Measurements from ENCODE around the gene SHF.
A peak's percentile ranks its signal among the peaks of the same experiment; 100 is the strongest.

Gene SHF

GRCh38 chr15:45162771-45163507 is 24.8 kb downstream of the SHF start:
- Histone ChIP-seq H3K36me3 (ENCODE audit: control insufficient read depth in 1 of 2, insufficient read depth in 2 of 2, low read length in 2 of 2) (no peaks in the 10 kb centered on the region), H2BK5ac (ENCODE audit: low read depth, low read length, poor library complexity) (no peak overlapping the region), H4K12ac (ENCODE audit: low read depth, low read length) (no peak overlapping the region), H3K9ac (ENCODE audit: low read length) (no peak overlapping the region), H3K27ac (ENCODE audit: low read depth, low read length) (no peak overlapping the region), H2AFZ (ENCODE audit: insufficient read depth, low read length, poor library complexity) (no peak overlapping the region), H3K18ac (ENCODE audit: low read length) (no peak overlapping the region), H3K14ac (ENCODE audit: low read length) (no peak overlapping the region), H3K23ac (ENCODE audit: low read length) (no peak overlapping the region), H2BK12ac (ENCODE audit: low read length) (no peak overlapping the region), H3K4me2 (ENCODE audit: low read length) (peak overlapping the region; percentile 10), H3K27me3 (ENCODE audit: insufficient read depth, low read length) (no peaks in the 10 kb centered on the region), H3K4me3 (ENCODE audit: low read depth, low read length) (peak overlapping the region; percentile 14), H4K91ac (ENCODE audit: low read depth, low read length) (no peak overlapping the region), H3K4ac (ENCODE audit: low read depth, low read length) (no peak overlapping the region), H3K4me1 (ENCODE audit: control insufficient read depth in 1 of 2, insufficient read depth in 2 of 2, low read length in 2 of 2) (peaks cover 5 to 12% of the 10 kb centered on the region in 2 experiments), H3K79me1 (ENCODE audit: low read length) (peaks cover 10% of the 10 kb centered on the region), H2BK120ac (ENCODE audit: insufficient read depth, low read length, poor library complexity) (no peak overlapping the region), H2AK5ac (ENCODE audit: low read length) (no peak overlapping the region), H3K9me3 (ENCODE audit: insufficient read depth, low read depth, low read length) (peaks cover 2% of the 10 kb centered on the region), H3K79me2 (ENCODE audit: control insufficient read depth, insufficient read depth, low read length, poor library complexity) (peaks cover 5% of the 10 kb centered on the region), H4K8ac (ENCODE audit: low read depth, low read length) (no peak overlapping the region)
- WGBS (ENCODE audit: extremely low coverage, insufficient coverage, insufficient read length), result no CpG with 5 or more reads among the region's 7 CpGs
- DNase-seq, result peak; percentile 76 to 90

- no peak overlapping the region for H3K27ac ChIP-seq (ENCODE audit: low read depth, low read length)
- H4K8ac ChIP-seq (ENCODE audit: low read depth, low read length), result no peak overlapping the region
- no peak overlapping the region for H3K9ac ChIP-seq (ENCODE audit: low read length)
- no peak overlapping the region for H3K4me3 ChIP-seq (ENCODE audit: low read depth, low read length)
- peaks cover 5 to 13% of the 10 kb centered on the region in 2 experiments for H3K4me1 ChIP-seq (ENCODE audit: control insufficient read depth in 1 of 2, insufficient read depth in 2 of 2, low read length in 2 of 2)
- no peak overlapping the region for H3K18ac ChIP-seq (ENCODE audit: low read length)
- H3K9me3 ChIP-seq (ENCODE audit: insufficient read depth, low read depth, low read length), result peaks cover 2% of the 10 kb centered on the region
- no peak overlapping the region for H4K91ac ChIP-seq (ENCODE audit: low read depth, low read length)
- H3K79me1 ChIP-seq (ENCODE audit: low read length), result peaks cover 3% of the 10 kb centered on the region
- no peak overlapping the region for H2AFZ ChIP-seq (ENCODE audit: insufficient read depth, low read length, poor library complexity)
- H4K12ac ChIP-seq (ENCODE audit: low read depth, low read length), result no peak overlapping the region
- peaks cover 3% of the 10 kb centered on the region for H3K79me2 ChIP-seq (ENCODE audit: control insufficient read depth, insufficient read depth, low read length, poor library complexity)
- DNase-seq, result no peak
- no peak overlapping the region for H3K23ac ChIP-seq (ENCODE audit: low read length)
- H2BK120ac ChIP-seq (ENCODE audit: insufficient read depth, low read length, poor library complexity), result no peak overlapping the region
- H3K36me3 ChIP-seq (ENCODE audit: control insufficient read depth in 1 of 2, insufficient read depth in 2 of 2, low read length in 2 of 2), result no peaks in the 10 kb centered on the region
- H3K4me2 ChIP-seq (ENCODE audit: low read length), result no peak overlapping the region
- no peaks in the 10 kb centered on the region for H3K27me3 ChIP-seq (ENCODE audit: insufficient read depth, low read length)
- H3K14ac ChIP-seq (ENCODE audit: low read length), result no peak overlapping the region
- WGBS (ENCODE audit: extremely low coverage, insufficient coverage, insufficient read length), result no CpG with 5 or more reads among the region's 14 CpGs
- no peak overlapping the region for H2BK12ac ChIP-seq (ENCODE audit: low read length)
- no peak overlapping the region for H2BK5ac ChIP-seq (ENCODE audit: low read depth, low read length, poor library complexity)
- H3K4ac ChIP-seq (ENCODE audit: low read depth, low read length), result no peak overlapping the region
- no peak overlapping the region for H2AK5ac ChIP-seq (ENCODE audit: low read length)
Observed at GRCh38 chr15:45161666-45162065, 26.1 kb downstream of the SHF start.

GRCh38 chr15:45157974-45158373 is 29.8 kb downstream of the SHF start:
- H2AFZ ChIP-seq (ENCODE audit: insufficient read depth, low read length, poor library complexity), result no peak overlapping the region
- no peaks in the 10 kb centered on the region for H3K79me2 ChIP-seq (ENCODE audit: control insufficient read depth, insufficient read depth, low read length, poor library complexity)
- no peak overlapping the region for H3K18ac ChIP-seq (ENCODE audit: low read length)
- H2BK12ac ChIP-seq (ENCODE audit: low read length), result no peak overlapping the region
- no peak overlapping the region for H3K23ac ChIP-seq (ENCODE audit: low read length)
- WGBS (ENCODE audit: extremely low coverage, insufficient coverage, insufficient read length), result no CpG with 5 or more reads among the region's 1 CpG
- H2AK5ac ChIP-seq (ENCODE audit: low read length), result no peak overlapping the region
- no peak overlapping the region for H3K4me2 ChIP-seq (ENCODE audit: low read length)
- peak in 1 of 2 donors; percentile 6 for DNase-seq
- no peak overlapping the region for H3K27ac ChIP-seq (ENCODE audit: low read depth, low read length)
- peaks cover 2% of the 10 kb centered on the region for H3K9me3 ChIP-seq (ENCODE audit: insufficient read depth, low read depth, low read length)
- no peak overlapping the region for H4K91ac ChIP-seq (ENCODE audit: low read depth, low read length)
- no peak overlapping the region for H3K4me3 ChIP-seq (ENCODE audit: low read depth, low read length)
- no peak overlapping the region for H2BK5ac ChIP-seq (ENCODE audit: low read depth, low read length, poor library complexity)
- no peak overlapping the region for H3K14ac ChIP-seq (ENCODE audit: low read length)
- H3K9ac ChIP-seq (ENCODE audit: low read length), result no peak overlapping the region
- no peaks in the 10 kb centered on the region for H3K27me3 ChIP-seq (ENCODE audit: insufficient read depth, low read length)
- no peaks in the 10 kb centered on the region for H3K79me1 ChIP-seq (ENCODE audit: low read length)
- H3K4ac ChIP-seq (ENCODE audit: low read depth, low read length), result no peak overlapping the region
- peaks cover 5 to 11% of the 10 kb centered on the region in 2 experiments for H3K4me1 ChIP-seq (ENCODE audit: control insufficient read depth in 1 of 2, insufficient read depth in 2 of 2, low read length in 2 of 2)
- no peak overlapping the region for H4K8ac ChIP-seq (ENCODE audit: low read depth, low read length)
- no peak overlapping the region for H4K12ac ChIP-seq (ENCODE audit: low read depth, low read length)
- no peak overlapping the region for H2BK120ac ChIP-seq (ENCODE audit: insufficient read depth, low read length, poor library complexity)
- no peaks in the 10 kb centered on the region for H3K36me3 ChIP-seq (ENCODE audit: control insufficient read depth in 1 of 2, insufficient read depth in 2 of 2, low read length in 2 of 2)

- Histone ChIP-seq H3K23ac (ENCODE audit: low read length) (no peak overlapping the region), H3K4me1 (ENCODE audit: control insufficient read depth in 1 of 2, insufficient read depth in 2 of 2, low read length in 2 of 2) (peaks cover 0 to 6% of the 10 kb centered on the region in 2 experiments), H2AK5ac (ENCODE audit: low read length) (no peak overlapping the region), H4K91ac (ENCODE audit: low read depth, low read length) (no peak overlapping the region), H4K12ac (ENCODE audit: low read depth, low read length) (no peak overlapping the region), H3K14ac (ENCODE audit: low read length) (no peak overlapping the region), H3K4me3 (ENCODE audit: low read depth, low read length) (no peak overlapping the region), H3K27ac (ENCODE audit: low read depth, low read length) (no peak overlapping the region), H2BK5ac (ENCODE audit: low read depth, low read length, poor library complexity) (no peak overlapping the region), H3K18ac (ENCODE audit: low read length) (no peak overlapping the region), H2AFZ (ENCODE audit: insufficient read depth, low read length, poor library complexity) (no peak overlapping the region), H3K27me3 (ENCODE audit: insufficient read depth, low read length) (no peaks in the 10 kb centered on the region), H3K9me3 (ENCODE audit: insufficient read depth, low read depth, low read length) (peaks cover 2% of the 10 kb centered on the region), H3K36me3 (ENCODE audit: control insufficient read depth in 1 of 2, insufficient read depth in 2 of 2, low read length in 2 of 2) (no peaks in the 10 kb centered on the region), H3K4me2 (ENCODE audit: low read length) (no peak overlapping the region), H3K4ac (ENCODE audit: low read depth, low read length) (no peak overlapping the region), H2BK12ac (ENCODE audit: low read length) (no peak overlapping the region), H4K8ac (ENCODE audit: low read depth, low read length) (no peak overlapping the region), H3K9ac (ENCODE audit: low read length) (no peak overlapping the region), H3K79me2 (ENCODE audit: control insufficient read depth, insufficient read depth, low read length, poor library complexity) (no peaks in the 10 kb centered on the region), H2BK120ac (ENCODE audit: insufficient read depth, low read length, poor library complexity) (no peak overlapping the region), H3K79me1 (ENCODE audit: low read length) (no peaks in the 10 kb centered on the region)
- no CpG with 5 or more reads among the region's 7 CpGs for WGBS (ENCODE audit: extremely low coverage, insufficient coverage, insufficient read length)
- no peak for DNase-seq
Observed at GRCh38 chr15:45156744-45157455, 30.9 kb downstream of the SHF start.

Data from trophoblast cell (in vitro differentiated cells and primary cell).